Hindlimb muscle (tissue), 1 donor: ENCODE data around the gene C9orf85. TPM values are rescaled to one million over a fixed set of nuclear protein-coding genes. Genes with fewer than 3 reads are reported as not detected.

Experiments
- DNase-seq: peaks from one replicate; pipeline ENCODE4 v3.0.0-alpha.2; 2013
- polyA plus RNA-seq: library from polyadenylated mRNA; unstranded; fragments of 120-200 nt; gene quantifications from one replicate; pipeline ENCODE4 v1.2.1, GENCODE V29; 2013; ENCODE audit not compliant: insufficient read length

The C9orf85 gene
- polyA plus RNA-seq, 1 donor, result 21.3 TPM

DNA sequence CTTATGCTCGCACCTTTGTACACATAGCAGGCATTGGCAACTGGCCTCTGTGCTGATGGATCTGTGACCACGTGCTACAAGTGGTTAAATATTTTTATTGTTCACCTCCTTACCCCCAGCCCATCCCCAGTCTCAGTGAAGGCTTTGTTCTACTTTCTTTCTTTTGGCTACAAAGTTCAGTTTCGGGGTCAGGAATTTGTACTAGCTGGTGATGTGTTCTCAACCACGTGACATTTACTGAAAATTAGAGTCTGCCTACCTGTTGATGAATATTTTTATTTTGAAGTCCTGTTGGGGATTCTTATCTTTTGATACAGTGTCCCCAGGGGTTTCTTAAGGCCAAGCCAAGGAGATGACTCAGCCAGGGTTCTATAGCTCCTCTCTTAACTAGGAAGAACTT lies 101.2 kb downstream of the C9orf85 start:
- no peak for DNase-seq

DNA sequence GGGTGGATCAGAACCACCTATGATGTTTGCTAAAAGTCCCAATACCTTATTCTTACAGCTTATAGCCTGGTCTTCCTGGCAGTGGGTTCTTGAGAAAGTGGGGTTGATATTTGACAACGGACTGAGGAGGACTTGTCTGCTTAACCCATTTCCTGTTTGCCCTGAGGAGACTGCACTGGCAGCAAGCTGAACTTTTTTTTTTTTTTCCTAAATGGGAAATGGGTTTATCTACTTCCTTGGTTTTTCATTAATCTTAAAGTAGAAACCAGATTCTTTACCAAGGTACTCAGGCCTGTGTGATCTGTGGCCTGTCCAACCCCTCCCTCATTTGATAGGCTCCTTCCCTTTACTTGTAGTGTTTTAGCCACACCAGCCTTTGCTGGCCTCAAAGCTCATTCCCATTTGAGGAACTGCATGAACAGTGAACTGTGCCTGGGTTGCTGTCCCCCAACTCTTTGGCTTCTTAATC lies 101.9 kb downstream of the C9orf85 start:
- DNase-seq, result no peak

DNA sequence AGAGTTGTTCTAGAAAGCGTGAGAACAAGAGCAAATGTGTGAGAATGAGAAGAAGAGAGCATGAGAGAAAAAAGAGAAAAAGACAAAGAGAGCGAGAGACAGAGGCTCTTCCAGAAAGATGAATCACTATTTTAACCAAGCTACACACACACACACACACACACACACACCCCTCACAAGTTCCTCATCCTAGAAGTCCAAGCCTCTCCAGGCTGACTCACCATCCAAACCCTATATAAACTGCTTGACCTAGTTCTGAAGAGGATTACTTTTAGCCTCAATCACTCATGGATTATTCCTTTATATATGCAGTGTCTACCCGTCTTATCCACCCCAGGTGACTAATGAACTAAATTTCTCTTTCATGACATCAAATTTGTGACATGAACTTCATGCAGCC lies 111.4 kb downstream of the C9orf85 start:
- no peak for DNase-seq

Other genes starting within 250 kb of the C9orf85 start
- 26.5 TPM for gene CEMIP2, start 143.1 kb upstream of the C9orf85 start, polyA plus RNA-seq
- 35.5 TPM for gene ABHD17B, start 446 bp upstream of the C9orf85 start, polyA plus RNA-seq
- not detected for gene C9orf57, start 149.0 kb downstream of the C9orf85 start, polyA plus RNA-seq
- gene GDA, start 237.8 kb downstream of the C9orf85 start, polyA plus RNA-seq, result 0.30 TPM